HG03575 (cell line): Measurements from ENCODE around the gene METRN.

Experiments
- ATAC-seq: cut with Tn5 transposase; IDR thresholded peaks from one replicate; pipeline ENCODE4 v1.9.1; 2021; ENCODE audit not compliant: unreplicated experiment, insufficient number of reproducible peaks, low FRiP score; ENCODE audit errors: extremely low read depth

METRN gene

GRCh38 chr16:720447-720989 lies 5.6 kb downstream of the METRN start:
- ATAC-seq = no peak

- ATAC-seq = no peak
Observed at GRCh38 chr16:720990-721764, 6.3 kb downstream of the METRN start, which contains the start of gene ANTKMT. ANTKMT (plus strand) TSS chr16:721146; CDS start chr16:721275, 129 bp downstream.

- no peak for ATAC-seq
Observed at GRCh38 chr16:721765-722540, 7.0 kb downstream of the METRN start.

GRCh38 chr16:722835-723633 lies 8.1 kb downstream of the METRN start:
- ATAC-seq = no peak

DNA sequence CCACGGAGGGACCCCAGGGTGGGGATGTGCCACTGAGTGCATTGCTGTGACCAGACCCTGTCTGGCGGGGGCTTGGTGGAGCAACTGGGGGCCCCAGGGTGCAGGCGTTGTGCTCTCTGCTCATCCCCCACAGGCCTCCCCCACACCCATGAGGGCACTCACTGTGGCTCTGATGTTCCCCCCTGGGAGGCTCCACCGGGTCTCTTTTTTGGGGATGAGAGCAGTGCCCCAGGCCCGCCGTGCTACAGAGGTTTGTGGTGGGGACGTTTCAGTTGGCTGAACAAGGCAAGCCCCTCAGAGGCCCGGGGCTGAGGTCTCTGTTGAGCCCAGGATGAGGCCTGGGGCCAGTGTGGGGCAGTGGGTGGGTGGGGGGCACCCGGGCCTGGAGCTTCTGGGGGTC lies 8.8 kb downstream of the METRN start:
- no peak for ATAC-seq

GRCh38 chr16:724188-725040 lies 9.5 kb downstream of the METRN start:
- no peak for ATAC-seq

DNA sequence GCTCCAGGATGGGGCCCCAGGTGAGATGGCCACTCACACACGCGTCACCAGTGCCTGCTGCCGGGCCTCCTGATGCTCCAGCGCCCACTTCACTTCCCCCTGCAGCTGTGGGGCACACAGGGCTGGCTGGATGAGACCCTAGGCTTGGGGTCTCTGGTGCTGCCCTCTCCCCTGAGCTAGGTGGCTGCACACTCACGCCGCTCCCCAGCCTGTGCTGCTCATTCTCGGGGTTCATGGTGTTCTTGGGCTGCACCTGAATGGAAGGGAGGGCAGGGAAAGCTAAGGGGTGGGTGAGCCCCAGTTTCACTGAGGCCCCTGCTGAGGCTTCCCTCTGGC lies 10.1 kb downstream of the METRN start:
- no peak for ATAC-seq

DNA sequence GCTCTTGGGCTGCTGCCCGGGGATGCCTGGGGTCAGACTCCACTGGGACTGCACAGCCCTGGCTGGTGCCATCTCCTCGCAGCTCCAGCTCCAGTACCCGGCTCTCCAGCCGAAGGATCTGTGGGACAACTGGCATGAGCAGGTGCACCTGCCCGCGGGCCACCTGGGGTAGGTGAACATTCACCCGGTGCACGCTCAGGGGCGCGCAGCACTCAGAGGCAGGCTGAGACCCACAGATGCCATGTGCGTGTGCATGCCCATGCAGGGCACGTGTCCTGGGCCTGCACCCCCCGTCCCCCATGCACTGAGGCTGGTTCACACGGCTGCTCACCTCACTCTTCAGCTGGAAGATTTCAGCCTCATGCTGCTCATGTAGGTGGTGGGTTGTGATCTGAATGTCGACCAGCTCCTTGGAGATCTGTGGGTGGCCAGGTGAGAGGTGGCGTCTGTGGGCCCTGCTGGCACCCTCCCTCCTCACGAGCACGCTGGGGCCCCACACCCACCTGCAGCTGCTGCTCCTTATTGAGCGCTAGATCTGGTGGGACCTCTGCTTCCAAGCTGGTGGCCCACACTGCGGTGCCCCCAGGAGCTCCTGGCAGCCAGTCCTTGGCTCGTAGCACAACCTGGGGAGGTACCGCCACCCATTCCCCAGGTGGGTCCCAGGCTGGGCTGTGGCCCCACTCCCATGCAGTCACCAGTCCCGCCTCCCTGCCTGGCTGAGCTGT lies 10.7 kb downstream of the METRN start:
- ATAC-seq = no peak

- no peak for ATAC-seq
Observed at GRCh38 chr16:726188-726437, 11.2 kb downstream of the METRN start.

- no peak for ATAC-seq
Observed at GRCh38 chr16:726438-727290, 11.7 kb downstream of the METRN start, which contains the start of the genes CCDC78 and HAGHL. CCDC78 (minus strand) TSS chr16:726443; CDS start chr16:726367, 76 bp downstream. HAGHL (plus strand) TSS chr16:727106; CDS start chr16:727510, 404 bp downstream.

DNA sequence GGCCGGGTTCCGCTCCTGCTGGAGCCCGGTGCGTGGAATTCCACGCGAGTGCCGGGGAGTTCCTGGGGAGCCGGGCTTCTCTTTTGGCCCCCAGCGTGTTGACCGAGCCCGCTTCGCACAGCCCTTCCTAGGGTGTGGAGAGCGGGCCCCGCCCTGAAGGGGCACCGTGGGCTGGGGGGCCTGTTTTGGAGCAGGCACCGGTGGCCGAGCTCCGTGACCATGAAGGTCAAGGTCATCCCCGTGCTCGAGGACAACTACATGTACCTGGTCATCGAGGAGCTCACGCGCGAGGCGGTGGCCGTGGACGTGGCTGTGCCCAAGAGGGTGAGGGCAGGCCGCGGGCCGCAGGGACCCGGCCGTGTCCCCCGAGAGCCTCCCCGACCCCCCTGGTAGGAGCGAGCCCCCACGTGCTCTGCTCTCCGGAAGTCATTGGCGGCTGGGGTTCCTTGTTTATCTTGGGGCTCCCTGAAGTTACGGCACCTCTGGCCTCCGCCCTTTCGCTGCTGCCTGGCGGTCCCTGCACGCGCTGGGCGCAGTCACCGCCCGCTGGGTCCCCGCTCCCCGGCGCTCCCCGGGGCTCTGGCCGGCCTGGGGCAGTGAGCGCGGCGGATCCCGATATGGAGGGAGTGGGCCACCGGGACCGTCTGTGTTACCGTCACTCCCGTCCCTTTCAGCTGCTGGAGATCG lies 12.5 kb downstream of the METRN start:
- no peak for ATAC-seq

GRCh38 chr16:728131-728889 lies 13.4 kb downstream of the METRN start:
- no peak for ATAC-seq

DNA sequence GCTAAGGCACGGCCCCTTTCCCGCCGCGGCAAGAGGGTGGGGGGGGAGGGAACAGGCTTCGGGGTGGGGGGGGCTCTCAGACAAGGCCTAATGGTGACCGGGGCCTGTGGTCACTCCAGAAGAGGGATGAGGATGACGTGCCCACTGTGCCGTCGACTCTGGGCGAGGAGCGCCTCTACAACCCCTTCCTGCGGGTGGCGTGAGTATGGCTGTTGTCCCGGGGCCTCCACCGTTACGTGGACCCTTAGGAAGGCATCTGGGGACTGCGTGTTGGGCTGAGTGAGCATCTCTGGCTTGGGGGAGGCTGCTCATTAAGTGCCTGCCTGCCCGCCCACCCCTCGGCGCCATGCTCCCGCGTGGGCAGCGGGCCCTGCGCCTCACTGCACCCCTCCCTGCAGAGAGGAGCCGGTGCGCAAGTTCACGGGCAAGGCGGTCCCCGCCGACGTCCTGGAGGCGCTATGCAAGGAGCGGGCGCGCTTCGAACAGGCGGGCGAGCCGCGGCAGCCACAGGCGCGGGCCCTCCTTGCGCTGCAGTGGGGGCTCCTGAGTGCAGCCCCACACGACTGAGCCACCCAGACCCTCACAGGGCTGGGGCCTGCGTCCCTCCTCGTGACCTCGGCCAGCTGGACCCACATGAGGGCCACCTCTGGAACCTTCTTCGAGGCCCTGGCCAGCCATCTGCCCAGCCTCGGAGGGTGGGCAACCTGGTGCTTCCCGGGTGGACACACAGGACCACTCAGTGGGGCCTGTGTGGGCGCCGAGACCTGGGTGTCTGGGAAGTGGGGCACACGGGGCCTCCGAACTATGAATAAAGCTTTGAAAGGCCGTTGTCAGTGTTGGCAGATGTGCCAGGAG lies 14.2 kb downstream of the METRN start:
- ATAC-seq = no peak

- ATAC-seq = no peak
Observed at GRCh38 chr16:729768-730665, 15.1 kb downstream of the METRN start.
